ENCODE measurements around the gene ZNF599. TPM values are rescaled to one million over a fixed set of nuclear protein-coding genes. Genes with fewer than 3 reads are reported as not detected.

Gene ZNF599
- total RNA-seq, 2 donors from 2014 or later, result 2.4 to 5.5 TPM

DNA sequence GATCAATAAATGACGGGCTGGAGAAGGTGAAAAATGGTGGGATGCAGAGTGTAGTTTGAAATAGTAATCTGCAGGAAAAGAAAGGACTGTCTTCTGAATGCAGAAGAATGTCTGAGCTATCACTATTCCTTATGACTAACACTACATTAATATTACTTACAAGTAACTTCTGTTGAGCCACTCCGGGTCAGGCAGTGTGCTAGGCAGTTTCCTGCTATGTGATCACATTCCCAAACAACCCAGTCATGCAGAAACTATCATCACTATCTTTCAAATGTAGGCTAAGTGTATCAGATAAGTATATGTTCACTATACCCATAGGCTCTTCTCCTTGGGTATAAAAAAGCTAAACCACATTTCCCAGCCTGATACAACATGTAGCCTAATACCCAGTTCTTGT, 6.6 kb downstream of the ZNF599 start:
- Histone ChIP-seq H3K4me3 (no peak overlapping the region), H3K27ac (no peak overlapping the region), H3K9me3 (peaks cover 13 to 37% of the 10 kb centered on the region in 2 donors), H3K4me1 (peaks cover 0 to under 1% of the 10 kb centered on the region in 2 donors), H3K27me3 (no peaks in the 10 kb centered on the region), H3K36me3 (peaks cover 64% of the 10 kb centered on the region)
- no peak for DNase-seq (ENCODE audit: low spot score)
- TF ChIP-seq, protein P1, sequence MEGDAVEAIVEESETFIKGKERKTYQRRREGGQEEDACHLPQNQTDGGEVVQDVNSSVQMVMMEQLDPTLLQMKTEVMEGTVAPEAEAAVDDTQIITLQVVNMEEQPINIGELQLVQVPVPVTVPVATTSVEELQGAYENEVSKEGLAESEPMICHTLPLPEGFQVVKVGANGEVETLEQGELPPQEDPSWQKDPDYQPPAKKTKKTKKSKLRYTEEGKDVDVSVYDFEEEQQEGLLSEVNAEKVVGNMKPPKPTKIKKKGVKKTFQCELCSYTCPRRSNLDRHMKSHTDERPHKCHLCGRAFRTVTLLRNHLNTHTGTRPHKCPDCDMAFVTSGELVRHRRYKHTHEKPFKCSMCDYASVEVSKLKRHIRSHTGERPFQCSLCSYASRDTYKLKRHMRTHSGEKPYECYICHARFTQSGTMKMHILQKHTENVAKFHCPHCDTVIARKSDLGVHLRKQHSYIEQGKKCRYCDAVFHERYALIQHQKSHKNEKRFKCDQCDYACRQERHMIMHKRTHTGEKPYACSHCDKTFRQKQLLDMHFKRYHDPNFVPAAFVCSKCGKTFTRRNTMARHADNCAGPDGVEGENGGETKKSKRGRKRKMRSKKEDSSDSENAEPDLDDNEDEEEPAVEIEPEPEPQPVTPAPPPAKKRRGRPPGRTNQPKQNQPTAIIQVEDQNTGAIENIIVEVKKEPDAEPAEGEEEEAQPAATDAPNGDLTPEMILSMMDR (IDR thresholded peaks at IDR 0.05), result no peak

DNA sequence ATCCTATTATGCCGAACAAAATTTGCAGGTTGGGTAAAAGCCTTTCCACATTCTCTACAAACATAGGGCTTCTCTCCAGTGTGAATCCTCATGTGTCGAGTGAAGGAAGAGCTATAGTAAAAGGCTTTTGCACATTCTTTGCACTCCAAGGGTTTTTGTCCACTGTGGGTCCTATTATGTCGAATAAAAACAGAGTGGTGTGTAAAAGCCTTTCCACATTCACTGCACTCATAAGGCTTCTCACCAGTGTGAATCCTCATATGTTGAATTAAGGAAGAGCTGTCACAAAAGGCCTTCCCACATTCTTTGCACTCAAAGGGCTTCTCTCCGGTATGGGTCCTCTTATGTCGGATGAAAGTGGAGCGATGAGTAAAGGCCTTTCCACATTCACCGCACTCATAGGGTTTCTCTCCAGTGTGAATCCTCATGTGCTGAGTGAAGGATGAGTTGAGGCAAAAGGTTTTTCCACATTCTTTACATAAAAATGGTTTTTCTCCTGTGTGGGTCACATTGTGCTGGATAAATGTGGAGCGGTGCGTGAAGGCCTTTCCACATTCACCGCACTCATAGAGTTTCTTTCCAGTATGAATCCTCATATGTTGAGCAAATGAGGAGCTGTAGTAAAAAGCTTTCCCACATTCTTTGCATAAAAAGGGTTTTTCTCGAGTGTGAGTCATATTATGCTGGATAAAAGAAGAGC, 13.6 kb downstream of the ZNF599 start:
- Histone ChIP-seq H3K4me1 (no peaks in the 10 kb centered on the region), H3K9me3 (peaks cover 39 to 100% of the 10 kb centered on the region in 2 donors), H3K36me3 (peaks cover 58% of the 10 kb centered on the region), H3K27me3 (no peaks in the 10 kb centered on the region), H3K4me3 (no peak overlapping the region), H3K27ac (no peak overlapping the region)
- DNase-seq (ENCODE audit: low spot score), result no peak
- TF ChIP-seq, protein P1 (IDR thresholded peaks at IDR 0.05), result no peak

DNA sequence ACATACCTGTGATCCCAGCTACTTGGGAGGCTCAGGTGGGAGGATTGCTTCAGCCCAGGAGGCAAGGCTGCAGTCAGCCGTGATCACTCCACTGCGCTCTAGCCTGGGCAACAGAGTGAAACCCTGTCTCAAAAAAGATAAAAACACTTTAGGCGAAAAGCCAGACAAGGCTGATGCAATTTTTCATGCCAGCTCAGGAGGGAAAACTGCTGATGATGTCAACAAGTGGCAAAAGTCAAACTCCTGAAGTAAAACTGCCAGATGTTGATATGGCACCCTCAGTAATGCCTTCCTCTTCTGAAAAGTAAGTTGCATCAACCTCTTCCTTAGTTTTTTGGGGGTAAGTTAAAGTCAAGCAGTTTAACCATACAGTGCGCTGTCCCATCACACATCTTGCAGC, 15.6 kb downstream of the ZNF599 start:
- Histone ChIP-seq H3K4me3 (no peak overlapping the region), H3K4me1 (no peaks in the 10 kb centered on the region), H3K27me3 (no peaks in the 10 kb centered on the region), H3K36me3 (peaks cover 39% of the 10 kb centered on the region), H3K9me3 (peaks cover 35 to 100% of the 10 kb centered on the region in 2 donors), H3K27ac (no peak overlapping the region)
- TF ChIP-seq, protein P1 (IDR thresholded peaks at IDR 0.05), result no peak
- no peak for DNase-seq (ENCODE audit: low spot score)

DNA sequence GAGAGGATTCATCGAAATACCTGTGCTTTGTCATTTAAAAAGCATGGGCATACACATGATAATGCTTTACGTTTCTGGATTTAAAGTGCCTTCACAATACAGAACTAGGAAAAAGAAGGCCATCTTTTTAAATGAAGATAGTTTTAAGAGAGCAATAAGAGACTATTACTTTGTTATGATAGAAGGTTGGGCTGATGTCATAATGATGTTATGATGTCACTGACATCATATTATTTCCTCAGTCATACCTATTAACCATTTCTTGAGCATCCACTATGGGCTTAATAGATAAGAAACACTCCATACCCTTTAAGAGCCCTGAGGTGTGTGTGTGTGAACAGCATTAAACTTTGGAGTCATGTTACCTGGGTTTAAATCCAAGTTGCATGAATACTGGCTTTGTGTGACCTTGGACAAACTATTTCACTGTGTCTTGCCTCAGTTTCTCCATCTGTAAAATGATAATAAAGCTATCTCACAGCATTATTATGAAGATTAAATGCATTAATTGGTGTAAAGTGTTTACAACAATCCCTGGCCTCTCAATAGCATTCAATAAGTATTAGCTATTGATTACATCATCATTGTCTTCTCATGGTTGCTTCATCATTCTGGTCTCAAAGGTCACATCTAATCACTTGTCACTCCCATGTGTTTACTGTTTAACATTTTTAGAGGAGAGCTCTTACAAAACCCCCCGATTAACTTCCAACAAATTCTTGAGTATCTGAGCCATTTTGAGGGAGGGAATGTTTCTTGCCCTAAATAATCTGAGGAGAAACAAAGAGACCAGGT, 27.9 kb downstream of the ZNF599 start:
- Histone ChIP-seq H3K4me1 (no peaks in the 10 kb centered on the region), H3K27ac (no peak overlapping the region), H3K9me3 (peaks cover 0 to 48% of the 10 kb centered on the region in 2 donors), H3K27me3 (no peaks in the 10 kb centered on the region), H3K36me3 (peaks cover 25% of the 10 kb centered on the region), H3K4me3 (no peak overlapping the region)
- DNase-seq (ENCODE audit: low spot score), result no peak
- TF ChIP-seq, protein P1 (IDR thresholded peaks at IDR 0.05), result no peak

DNA sequence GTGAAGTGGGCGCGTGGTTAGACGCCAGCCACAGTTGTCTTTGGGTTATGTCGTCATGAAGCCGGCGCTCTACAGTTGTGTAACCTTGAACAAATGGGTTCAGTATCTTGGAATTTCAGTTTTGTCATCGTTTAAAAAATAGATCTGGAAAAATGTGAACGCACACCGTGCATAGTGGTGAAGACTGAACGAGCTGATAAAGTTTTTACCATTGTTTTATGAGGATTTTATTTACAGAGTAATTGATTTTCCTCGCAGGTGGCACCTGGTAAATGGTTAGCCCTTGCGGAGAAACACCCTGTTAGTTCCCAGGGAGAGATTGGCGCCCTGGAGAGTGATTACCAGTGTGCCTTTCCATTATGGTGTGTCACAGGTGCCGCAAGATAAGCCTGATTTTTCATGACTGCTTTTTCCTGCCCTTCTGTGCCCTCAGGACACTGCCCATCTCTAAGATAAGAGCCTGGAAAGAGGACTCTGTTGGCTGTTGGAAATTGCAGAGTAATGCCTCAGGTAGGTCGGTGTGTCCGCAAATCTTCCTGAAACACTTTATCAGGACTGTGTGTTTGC, 38.4 kb downstream of the ZNF599 start:
- peak overlapping the region; percentile 99 to 100 for H3K27ac ChIP-seq
- no peaks in the 10 kb centered on the region for H3K27me3 ChIP-seq
- H3K4me3 ChIP-seq, result peak overlapping the region; percentile 83 to 86
- H3K9me3 ChIP-seq, result peaks cover 0 to 7% of the 10 kb centered on the region in 2 donors
- no peak for DNase-seq (ENCODE audit: low spot score)
- peaks cover 0 to 36% of the 10 kb centered on the region in 2 donors for H3K4me1 ChIP-seq
- TF ChIP-seq, protein P1 (IDR thresholded peaks at IDR 0.05), result no peak
- peaks cover 20% of the 10 kb centered on the region for H3K36me3 ChIP-seq

All from right atrium auricular region (tissue), 2 donors.